Measurements from ENCODE around the gene CLMN. TPM values are rescaled to one million over a fixed set of nuclear protein-coding genes. Genes with fewer than 3 reads are reported as not detected.

CLMN gene
- total and polyA plus RNA-seq, 2 of the 8 experiments (the other 6 are each of a cell fraction or from before 2014, with no cell fraction given): 1.6 to 8.2 TPM

DNA sequence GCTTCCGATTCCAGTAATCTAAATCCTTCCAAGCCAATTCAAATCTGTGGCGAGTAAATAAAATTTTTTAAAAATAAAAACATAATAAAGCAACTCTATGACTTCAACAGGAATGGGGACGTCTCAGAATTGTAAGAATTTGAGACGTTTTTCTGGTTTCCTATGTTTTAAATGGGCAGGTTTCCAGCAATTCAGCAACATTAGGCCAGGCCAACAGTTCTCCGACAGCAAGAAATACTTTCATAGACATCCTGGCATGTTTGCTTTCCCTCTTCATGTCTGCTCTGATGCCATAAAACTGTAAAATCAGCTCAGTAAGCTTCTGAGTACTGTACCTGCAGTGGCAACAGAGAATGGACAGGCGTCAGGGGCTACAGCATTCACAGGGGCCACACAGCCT, 126.6 kb downstream of the CLMN start (continued):
- TF ChIP-seq, protein P1, sequence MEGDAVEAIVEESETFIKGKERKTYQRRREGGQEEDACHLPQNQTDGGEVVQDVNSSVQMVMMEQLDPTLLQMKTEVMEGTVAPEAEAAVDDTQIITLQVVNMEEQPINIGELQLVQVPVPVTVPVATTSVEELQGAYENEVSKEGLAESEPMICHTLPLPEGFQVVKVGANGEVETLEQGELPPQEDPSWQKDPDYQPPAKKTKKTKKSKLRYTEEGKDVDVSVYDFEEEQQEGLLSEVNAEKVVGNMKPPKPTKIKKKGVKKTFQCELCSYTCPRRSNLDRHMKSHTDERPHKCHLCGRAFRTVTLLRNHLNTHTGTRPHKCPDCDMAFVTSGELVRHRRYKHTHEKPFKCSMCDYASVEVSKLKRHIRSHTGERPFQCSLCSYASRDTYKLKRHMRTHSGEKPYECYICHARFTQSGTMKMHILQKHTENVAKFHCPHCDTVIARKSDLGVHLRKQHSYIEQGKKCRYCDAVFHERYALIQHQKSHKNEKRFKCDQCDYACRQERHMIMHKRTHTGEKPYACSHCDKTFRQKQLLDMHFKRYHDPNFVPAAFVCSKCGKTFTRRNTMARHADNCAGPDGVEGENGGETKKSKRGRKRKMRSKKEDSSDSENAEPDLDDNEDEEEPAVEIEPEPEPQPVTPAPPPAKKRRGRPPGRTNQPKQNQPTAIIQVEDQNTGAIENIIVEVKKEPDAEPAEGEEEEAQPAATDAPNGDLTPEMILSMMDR (IDR thresholded peaks at IDR 0.05; ENCODE audit: control extremely low read depth in 1 of 3, insufficient read depth in 1 of 3, low read depth in 1 of 3, low read length in 3 of 3): no peak

Measured in H1 (cell line).